ENCODE measurements around the gene TASP1. TPM values are rescaled to one million over a fixed set of nuclear protein-coding genes. Genes with fewer than 3 reads are reported as not detected.

The TASP1 gene
- polyA plus RNA-seq, 3 donors = 2.3 to 3.3 (median 2.6) TPM

- no CpG with 5 or more reads among the region's 4 CpGs for WGBS (ENCODE audit: insufficient coverage)
Measured at GRCh38 chr20:13423472-13424173, 215.1 kb downstream of the TASP1 start.

GRCh38 chr20:13422637-13423036, 216.1 kb downstream of the TASP1 start:
- H3K4me3 ChIP-seq (replicated peaks in 1 of 3; ENCODE audit: low read depth in 2 of 3, low read length in 3 of 3) = no peak overlapping the region
- Mint-ChIP-seq H3K27me3 (ENCODE audit: low read depth in 3 of 3) (no peaks in the 10 kb centered on the region), H3K4me3 (no peak overlapping the region), H3K4me1 (peaks cover 7% of the 10 kb centered on the region), H3K36me3 (no peaks in the 10 kb centered on the region), H3K27ac (no peak overlapping the region), H3K9me3 (no peaks in the 10 kb centered on the region)
- intact Hi-C loops (cut with micrococcal nuclease) = no loop called here
- no peak overlapping the region for H3K9ac ChIP-seq (ENCODE audit: insufficient read depth, low read length, poor library complexity, severe bottlenecking)
- no peak overlapping the region for H2AFZ ChIP-seq (ENCODE audit: insufficient read depth, low read depth, low read length, poor library complexity, severe bottlenecking)
- no peak for DNase-seq
- TF ChIP-seq CTCF (IDR thresholded peaks at IDR 0.05) = no peak
- 100% methylated on average over 1 of the region's 1 CpG for WGBS (ENCODE audit: insufficient coverage)
- no peaks in the 10 kb centered on the region for H3K27me3 ChIP-seq (ENCODE audit: control insufficient read depth in 2 of 2, insufficient read depth in 2 of 2, low read length in 2 of 2)
- no peak overlapping the region for H3K4me2 ChIP-seq (replicated peaks; ENCODE audit: extremely low read depth, low read length, poor library complexity, severe bottlenecking)
- no peaks in the 10 kb centered on the region for H3K9me3 ChIP-seq (replicated peaks in 1 of 2; ENCODE audit: control insufficient read depth in 1 of 2, insufficient read depth in 1 of 2, low read length in 2 of 2)
- H4K20me1 ChIP-seq (ENCODE audit: insufficient read depth, low read length) = no peaks in the 10 kb centered on the region
- no peaks in the 10 kb centered on the region for H3K79me2 ChIP-seq (ENCODE audit: insufficient read depth, low read length)
- H3K4me1 ChIP-seq (ENCODE audit: control insufficient read depth in 1 of 2, insufficient read depth in 2 of 2, low read length in 2 of 2) = peaks cover 0 to 4% of the 10 kb centered on the region in 2 donors
- no peak overlapping the region for H3K27ac ChIP-seq (ENCODE audit: low read depth in 1 of 2, low read length in 2 of 2)
- no peaks in the 10 kb centered on the region for H3K36me3 ChIP-seq (replicated peaks in 1 of 2; ENCODE audit: control insufficient read depth in 1 of 2, insufficient read depth in 2 of 2, low read length in 2 of 2)

More at GRCh38 chr20:13423472-13424173, 215.1 kb downstream of the TASP1 start:
- H3K27me3 Mint-ChIP-seq (ENCODE audit: low read depth in 3 of 3) = no peaks in the 10 kb centered on the region
- H3K4me1 Mint-ChIP-seq = peaks cover 5% of the 10 kb centered on the region
- H3K79me2 ChIP-seq (ENCODE audit: insufficient read depth, low read length) = no peaks in the 10 kb centered on the region
- H3K27ac Mint-ChIP-seq = no peak overlapping the region
- peaks cover 0 to 2% of the 10 kb centered on the region in 2 donors for H3K4me1 ChIP-seq (ENCODE audit: control insufficient read depth in 1 of 2, insufficient read depth in 2 of 2, low read length in 2 of 2)
- no peak for TF ChIP-seq CTCF (IDR thresholded peaks at IDR 0.05)
- no peak overlapping the region for H2AFZ ChIP-seq (ENCODE audit: insufficient read depth, low read depth, low read length, poor library complexity, severe bottlenecking)
- H3K4me2 ChIP-seq (replicated peaks; ENCODE audit: extremely low read depth, low read length, poor library complexity, severe bottlenecking) = no peak overlapping the region
- H3K4me3 ChIP-seq (replicated peaks in 1 of 3; ENCODE audit: low read depth in 2 of 3, low read length in 3 of 3) = no peak overlapping the region
- no peak overlapping the region for H3K27ac ChIP-seq (ENCODE audit: low read depth in 1 of 2, low read length in 2 of 2)
- H3K9ac ChIP-seq (ENCODE audit: insufficient read depth, low read length, poor library complexity, severe bottlenecking) = no peak overlapping the region
- no peaks in the 10 kb centered on the region for H4K20me1 ChIP-seq (ENCODE audit: insufficient read depth, low read length)
- intact Hi-C loops (cut with micrococcal nuclease) = no loop called here
- no peaks in the 10 kb centered on the region for H3K27me3 ChIP-seq (ENCODE audit: control insufficient read depth in 2 of 2, insufficient read depth in 2 of 2, low read length in 2 of 2)
- H3K4me3 Mint-ChIP-seq = no peak overlapping the region
- no peaks in the 10 kb centered on the region for H3K9me3 ChIP-seq (replicated peaks in 1 of 2; ENCODE audit: control insufficient read depth in 1 of 2, insufficient read depth in 1 of 2, low read length in 2 of 2)
- H3K36me3 Mint-ChIP-seq = no peaks in the 10 kb centered on the region
- H3K36me3 ChIP-seq (replicated peaks in 1 of 2; ENCODE audit: control insufficient read depth in 1 of 2, insufficient read depth in 2 of 2, low read length in 2 of 2) = no peaks in the 10 kb centered on the region
- H3K9me3 Mint-ChIP-seq = no peaks in the 10 kb centered on the region
- DNase-seq = no peak
